Lung (tissue), 12 donors: Measurements from ENCODE around the gene LETMD1. TPM values are rescaled to one million over a fixed set of nuclear protein-coding genes. Genes with fewer than 3 reads are reported as not detected.

Experiments
- ATAC-seq: fragments of 200-7000 bp; cut with Tn5 transposase; one replicate; pipeline ENCODE4 v1.9.1; 2020; ENCODE audit warnings: moderate number of reproducible peaks; ENCODE audit not compliant: insufficient read depth, low FRiP score
- DNase-seq, 3 donors: peaks; one replicate each; pipeline ENCODE4 v3.0.0-alpha.2; 2013 to 2017
- H3K27ac ChIP-seq, 2 donors: one replicate each; pipeline ENCODE4 v1.5.1; 2013; ENCODE audit warnings: mild to moderate bottlenecking in 2 of 2, moderate library complexity in 2 of 2, control low read depth in 1 of 2, inconsistent platforms in 1 of 2, low read depth in 1 of 2, low read length in 1 of 2
- H3K27me3 ChIP-seq, 3 donors: one replicate each; pipeline ENCODE4 v1.5.1; 2013; ENCODE audit warnings: low read length in 2 of 3; ENCODE audit not compliant: control insufficient read depth in 3 of 3, insufficient read depth in 3 of 3
- H3K36me3 ChIP-seq, 4 donors: one replicate each; pipeline ENCODE4 v1.5.1; 2013; ENCODE audit warnings: low read length in 4 of 4, mild to moderate bottlenecking in 1 of 4, moderate library complexity in 1 of 4; ENCODE audit not compliant: control insufficient read depth in 4 of 4, insufficient read depth in 4 of 4
- H3K4me1 ChIP-seq, 5 donors: one replicate each; pipeline ENCODE4 v1.5.1; 2013; ENCODE audit warnings: low read length in 5 of 5, mild to moderate bottlenecking in 2 of 5, moderate library complexity in 1 of 5; ENCODE audit not compliant: control insufficient read depth in 5 of 5, insufficient read depth in 5 of 5
- H3K4me3 ChIP-seq: one replicate; pipeline ENCODE4 v1.5.1; 2013; ENCODE audit warnings: mild to moderate bottlenecking, control low read depth, moderate library complexity
- H3K9ac ChIP-seq, 2 donors: one replicate each; pipeline ENCODE4 v1.5.1; 2013; ENCODE audit warnings: low read length in 2 of 2, control low read depth in 1 of 2; ENCODE audit not compliant: insufficient read depth in 1 of 2
- H3K9me3 ChIP-seq, 4 donors: one replicate each; pipeline ENCODE4 v1.5.1; 2013; ENCODE audit warnings: low read length in 3 of 4, mild to moderate bottlenecking in 1 of 4, moderate library complexity in 1 of 4; ENCODE audit not compliant: control insufficient read depth in 4 of 4, insufficient read depth in 3 of 4
- WGBS, 2 donors: extraction: QIAGEN DNeasy Blood & Tissue Kit; methylation state at CpG; one replicate each; pipeline ENCODE4 v1.1.7; 2013; 5-methylcytosine and 5-hydroxymethylcytosine counted together
- polyA plus RNA-seq, 2 donors: library from polyadenylated mRNA; stranded (reverse); fragments of 200-250 nt; gene quantifications; one replicate each; pipeline ENCODE4 v1.2.1, GENCODE V29; 2013
- total RNA-seq, 2 donors: library from RNA; depleted of rRNA in 1 of 2; stranded (reverse); fragments of >200 nt in 1 of 2; gene quantifications; one replicate each; pipeline ENCODE4 v1.2.1, GENCODE V29; 2014 to 2021
- TF ChIP-seq, protein P1 (sequence below): IDR thresholded peaks from 2 replicates; pipeline ENCODE4 v1.5.1; 2012; ENCODE audit warnings: mild to moderate bottlenecking; ENCODE audit errors: control extremely low read depth, extremely low read depth
- donor health status: control.
- donor health status: control.
- donor health status: Bipolar disorder and iron deficiency.
- donor health status: healthy.
- donor health status: DM: yes; HTN: yes; CAD: no.

Gene LETMD1
- total and polyA plus RNA-seq, 4 donors, result 29.9 to 81.6 (median 48.6) TPM

GRCh38 chr12:51018956-51019355 is 29.2 kb upstream of the LETMD1 start:
- TF ChIP-seq, protein P1, sequence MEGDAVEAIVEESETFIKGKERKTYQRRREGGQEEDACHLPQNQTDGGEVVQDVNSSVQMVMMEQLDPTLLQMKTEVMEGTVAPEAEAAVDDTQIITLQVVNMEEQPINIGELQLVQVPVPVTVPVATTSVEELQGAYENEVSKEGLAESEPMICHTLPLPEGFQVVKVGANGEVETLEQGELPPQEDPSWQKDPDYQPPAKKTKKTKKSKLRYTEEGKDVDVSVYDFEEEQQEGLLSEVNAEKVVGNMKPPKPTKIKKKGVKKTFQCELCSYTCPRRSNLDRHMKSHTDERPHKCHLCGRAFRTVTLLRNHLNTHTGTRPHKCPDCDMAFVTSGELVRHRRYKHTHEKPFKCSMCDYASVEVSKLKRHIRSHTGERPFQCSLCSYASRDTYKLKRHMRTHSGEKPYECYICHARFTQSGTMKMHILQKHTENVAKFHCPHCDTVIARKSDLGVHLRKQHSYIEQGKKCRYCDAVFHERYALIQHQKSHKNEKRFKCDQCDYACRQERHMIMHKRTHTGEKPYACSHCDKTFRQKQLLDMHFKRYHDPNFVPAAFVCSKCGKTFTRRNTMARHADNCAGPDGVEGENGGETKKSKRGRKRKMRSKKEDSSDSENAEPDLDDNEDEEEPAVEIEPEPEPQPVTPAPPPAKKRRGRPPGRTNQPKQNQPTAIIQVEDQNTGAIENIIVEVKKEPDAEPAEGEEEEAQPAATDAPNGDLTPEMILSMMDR, result no peak
- H3K4me3 ChIP-seq, result no peak overlapping the region
- WGBS, 2 donors, result 82 to 90% methylated on average over 2 of the region's 2 CpGs
- DNase-seq (no peak), ATAC-seq (no peak)
- H3K27ac ChIP-seq, result no peak overlapping the region
- H3K4me1 ChIP-seq, result peaks cover 3 to 6% (median 6%) of the 10 kb centered on the region in 5 donors
- peaks cover 0 to 1% (median 0%) of the 10 kb centered on the region in 4 donors for H3K36me3 ChIP-seq
- H3K27me3 ChIP-seq, result no peaks in the 10 kb centered on the region
- H3K9ac ChIP-seq, result no peak overlapping the region
- H3K9me3 ChIP-seq, result no peaks in the 10 kb centered on the region

GRCh38 chr12:51019927-51020326 is 28.2 kb upstream of the LETMD1 start:
- no peaks in the 10 kb centered on the region for H3K27me3 ChIP-seq
- DNase-seq, result no peak
- 57 to 78% methylated on average over 2 of the region's 2 CpGs for WGBS, 2 donors
- ATAC-seq, result no peak
- no peak overlapping the region for H3K9ac ChIP-seq
- TF ChIP-seq, protein P1, result no peak
- H3K9me3 ChIP-seq, result no peaks in the 10 kb centered on the region
- peaks cover 5 to 14% (median 6%) of the 10 kb centered on the region in 5 donors for H3K4me1 ChIP-seq
- H3K27ac ChIP-seq, result no peak overlapping the region
- peaks cover 0 to 1% (median 0%) of the 10 kb centered on the region in 4 donors for H3K36me3 ChIP-seq
- H3K4me3 ChIP-seq, result no peak overlapping the region

- no peak for DNase-seq
- WGBS, 2 donors, result 62 to 80% methylated on average over 7 of the region's 7 CpGs
- Histone ChIP-seq H3K9ac (no peak overlapping the region), H3K9me3 (no peaks in the 10 kb centered on the region), H3K36me3 (peaks cover 0 to 1% (median 0%) of the 10 kb centered on the region in 4 donors), H3K4me1 (peaks cover 5 to 19% (median 6%) of the 10 kb centered on the region in 5 donors), H3K27ac (no peak overlapping the region), H3K27me3 (no peaks in the 10 kb centered on the region), H3K4me3 (no peak overlapping the region)
- ATAC-seq, result no peak
- TF ChIP-seq, protein P1, result no peak
Measured at GRCh38 chr12:51020448-51021182, 27.5 kb upstream of the LETMD1 start.
